Smooth muscle cell of the brain vasculature (primary cell): ENCODE measurements around the gene KRTAP16-1.

Experiments used
- DNase-seq: peaks from one replicate; pipeline ENCODE4 v3.0.0-alpha.2; 2012; ENCODE audit warnings: low read depth, low spot score

KRTAP16-1 gene

GRCh38 chr17:41331606-41332005 lies 22.5 kb upstream of the KRTAP16-1 start:
- DNase-seq, result no peak

- no peak for DNase-seq
Measured at GRCh38 chr17:41329279-41329948, 20.3 kb upstream of the KRTAP16-1 start.

GRCh38 chr17:41328207-41328606 lies 19.1 kb upstream of the KRTAP16-1 start:
- DNase-seq, result no peak

GRCh38 chr17:41327411-41328120 lies 18.5 kb upstream of the KRTAP16-1 start:
- no peak for DNase-seq

GRCh38 chr17:41326173-41327145 lies 17.4 kb upstream of the KRTAP16-1 start:
- DNase-seq, result no peak

GRCh38 chr17:41325611-41326010 lies 16.5 kb upstream of the KRTAP16-1 start:
- DNase-seq, result no peak

GRCh38 chr17:41325126-41325525 lies 16.0 kb upstream of the KRTAP16-1 start:
- DNase-seq, result no peak

- DNase-seq, result no peak
Measured at GRCh38 chr17:41324180-41325075, 15.3 kb upstream of the KRTAP16-1 start.

GRCh38 chr17:41322903-41323895 lies 14.1 kb upstream of the KRTAP16-1 start:
- DNase-seq, result no peak

- DNase-seq, result no peak
Measured at GRCh38 chr17:41322094-41322902, 13.2 kb upstream of the KRTAP16-1 start.

GRCh38 chr17:41318231-41318630 lies 9.1 kb upstream of the KRTAP16-1 start:
- DNase-seq, result no peak

GRCh38 chr17:41315814-41316445 lies 6.8 kb upstream of the KRTAP16-1 start:
- DNase-seq, result no peak

- DNase-seq, result no peak
Measured at GRCh38 chr17:41315204-41315794, 6.2 kb upstream of the KRTAP16-1 start, which contains the start of gene KRTAP17-1. KRTAP17-1 (minus strand) TSS chr17:41315710; CDS start chr17:41315650, 60 bp downstream.

- no peak for DNase-seq
Measured at GRCh38 chr17:41311111-41311510, 2.0 kb upstream of the KRTAP16-1 start.

GRCh38 chr17:41308251-41308917 lies 725 bp downstream of the KRTAP16-1 start:
- no peak for DNase-seq

- DNase-seq, result no peak
Measured at GRCh38 chr17:41307647-41308046, 1.5 kb downstream of the KRTAP16-1 start.

- no peak for DNase-seq
Measured at GRCh38 chr17:41304091-41304490, 5.0 kb downstream of the KRTAP16-1 start.
